ENCODE measurements around the gene CIAO2B. TPM values are rescaled to one million over a fixed set of nuclear protein-coding genes. Genes with fewer than 3 reads are reported as not detected.

Gene CIAO2B
- total and polyA plus RNA-seq, 2 experiments from 2014 or later, result 92.4 to 181 TPM

- Mint-ChIP-seq H3K9me3 (no peaks in the 10 kb centered on the region; the same call in 2 of the 3 replicates), H3K27ac (no peak overlapping the region), H3K36me3 (ENCODE audit: low read depth) (peaks cover 5% of the 10 kb centered on the region; the same call in 1 of the 3 replicates), H3K4me3 (no peak overlapping the region), H3K4me1 (peaks cover 18% of the 10 kb centered on the region), H3K27me3 (ENCODE audit: insufficient read depth, low read depth, poor library complexity) (peaks cover 47% of the 10 kb centered on the region)
- ATAC-seq (no peak), DNase-seq (ENCODE audit: low spot score) (no peak)
- peaks cover 3% of the 10 kb centered on the region; the same call in 1 of the 2 replicates for H3K79me2 ChIP-seq (replicated peaks; ENCODE audit: insufficient read depth)
- 0 out of 2 replicates have a peak, but pooled peaks cover 6% of the 10 kb centered on the region for H3F3A ChIP-seq (replicated peaks; ENCODE audit: low read depth)
- no peaks in the 10 kb centered on the region for H3K9me2 ChIP-seq (ENCODE audit: insufficient read depth)
- peaks cover 40% of the 10 kb centered on the region for H3K27me3 ChIP-seq (ENCODE audit: insufficient read depth)
- H3K4me3 ChIP-seq, result no peak overlapping the region
- peaks cover 8% of the 10 kb centered on the region for H3K4me1 ChIP-seq (ENCODE audit: insufficient read depth)
- no peaks in the 10 kb centered on the region; the same call in 1 of the 2 replicates for H4K20me1 ChIP-seq (replicated peaks; ENCODE audit: insufficient read depth)
- no peak overlapping the region for H3K27ac ChIP-seq (ENCODE audit: low read depth)
- no peaks in the 10 kb centered on the region for H3K36me3 ChIP-seq (ENCODE audit: insufficient read depth)
- no peak overlapping the region for H3K4me2 ChIP-seq
- H2AFZ ChIP-seq, result no peak overlapping the region
- TF ChIP-seq EZH2phosphoT487 (IDR thresholded peaks at IDR 0.05; ENCODE audit: unreplicated experiment) (no peak), ETS1 (IDR thresholded peaks at IDR 0.05) (no peak), CTCF (conservative IDR thresholded peaks at IDR 0.05; ENCODE audit: low read depth in 2 of 2) (no peak), NANOG (IDR thresholded peaks at IDR 0.05; ENCODE audit: borderline replicate concordance) (no peak), ZNF114 (CRISPR knock-in tag; IDR thresholded peaks at IDR 0.05) (no peak), JUNB (IDR thresholded peaks at IDR 0.05; ENCODE audit: unreplicated experiment) (no peak), POLR2AphosphoS5 (IDR thresholded peaks at IDR 0.05; ENCODE audit: low read depth) (no peak), ZNF331 (CRISPR knock-in tag; IDR thresholded peaks at IDR 0.05; ENCODE audit: low read depth) (no peak), CREB1 (CRISPR knock-in tag; IDR thresholded peaks at IDR 0.05; ENCODE audit: low read depth) (no peak), STAT1 (IDR thresholded peaks at IDR 0.05; ENCODE audit: unreplicated experiment) (no peak), ZNF462 (CRISPR knock-in tag; IDR thresholded peaks at IDR 0.05) (no peak), REST (IDR thresholded peaks at IDR 0.05; ENCODE audit: unreplicated experiment) (no peak), EZH2 (IDR thresholded peaks at IDR 0.05; ENCODE audit: low read depth, unreplicated experiment) (no peak)
These were observed 4.0 kb downstream of the CIAO2B start for GRCh38 chr16:66930189-66930588.

All from GM23338 (cell line).